Testis (tissue), 3 donors: ENCODE measurements around the gene HIF1AN. TPM values are rescaled to one million over a fixed set of nuclear protein-coding genes. Genes with fewer than 3 reads are reported as not detected.

ENCODE experiments used
- DNase-seq: peaks from one replicate; pipeline ENCODE4 v3.0.0-alpha.2; 2019
- H3K27ac ChIP-seq, 2 donors: fragments of 200-600 bp; sonication (generic); one replicate each; pipeline ENCODE4 v1.5.1; 2019
- H3K27me3 ChIP-seq: fragments of 200-600 bp; sonication (generic); one replicate; pipeline ENCODE4 v1.5.1; 2019
- H3K36me3 ChIP-seq: fragments of 200-600 bp; sonication (generic); one replicate; pipeline ENCODE4 v1.5.1; 2017; ENCODE audit warnings: low read depth; ENCODE audit errors: missing control alignments
- H3K4me1 ChIP-seq: fragments of 200-600 bp; sonication (generic); one replicate; pipeline ENCODE4 v1.5.1; 2019
- H3K4me3 ChIP-seq, 2 donors: fragments of 200-600 bp; sonication (generic); one replicate each; pipeline ENCODE4 v1.5.1; 2017 to 2019
- H3K9me3 ChIP-seq: fragments of 200-600 bp; sonication (generic); one replicate; pipeline ENCODE4 v1.5.1; 2017
- POLR2A ChIP-seq: fragments of 450-650 bp; IDR thresholded peaks from one replicate; pipeline ENCODE4 v1.6.1; 2017; ENCODE audit warnings: antibody characterized with exemption, mild to moderate bottlenecking, moderate library complexity
- WGBS, 2 donors: methylation state at CpG; one replicate each; pipeline ENCODE4 v1.1.5; 2018; 5-methylcytosine and 5-hydroxymethylcytosine counted together
- intact Hi-C: fragments of 100-400 bp; cut with DNase I; formaldehyde crosslinking; loops from one replicate; pipeline ENCODE4 v1.15.1; 2023; ENCODE audit warnings: low total_unique reads
- polyA plus RNA-seq: library from polyadenylated mRNA; stranded (reverse); fragments of 350-450 nt; fragmentation: Illumina TruSeq; extraction: RNeasy Lipid Tissue Mini Kit (QIAGEN cat#74804); gene quantifications from one replicate; pipeline ENCODE4 v1.2.3, GENCODE V29; 2014; ENCODE audit warnings: low read depth, low replicate concordance; ENCODE audit not compliant: insufficient read depth
- total RNA-seq, 2 donors: library from RNA; depleted of rRNA; stranded (reverse); fragments of >200 nt; gene quantifications; one replicate each; pipeline ENCODE4 v1.2.3, GENCODE V29; 2016
- TF ChIP-seq, protein P1 (sequence below), 3 experiments: fragments of 450-650 bp in 2 of 3; fragments of 200-600 bp in 1 of 3; sonication (generic) in 1 of 3; IDR thresholded peaks; one replicate each; pipeline ENCODE4 v1.5.1; 2016 to 2019; ENCODE audit warnings: antibody characterized with exemption in 3 of 3, mild to moderate bottlenecking in 2 of 3, moderate library complexity in 1 of 3

The HIF1AN gene
- total and polyA plus RNA-seq, 3 donors from 2014 or later, result 30.9 to 81.0 (median 34.3) TPM

DNA sequence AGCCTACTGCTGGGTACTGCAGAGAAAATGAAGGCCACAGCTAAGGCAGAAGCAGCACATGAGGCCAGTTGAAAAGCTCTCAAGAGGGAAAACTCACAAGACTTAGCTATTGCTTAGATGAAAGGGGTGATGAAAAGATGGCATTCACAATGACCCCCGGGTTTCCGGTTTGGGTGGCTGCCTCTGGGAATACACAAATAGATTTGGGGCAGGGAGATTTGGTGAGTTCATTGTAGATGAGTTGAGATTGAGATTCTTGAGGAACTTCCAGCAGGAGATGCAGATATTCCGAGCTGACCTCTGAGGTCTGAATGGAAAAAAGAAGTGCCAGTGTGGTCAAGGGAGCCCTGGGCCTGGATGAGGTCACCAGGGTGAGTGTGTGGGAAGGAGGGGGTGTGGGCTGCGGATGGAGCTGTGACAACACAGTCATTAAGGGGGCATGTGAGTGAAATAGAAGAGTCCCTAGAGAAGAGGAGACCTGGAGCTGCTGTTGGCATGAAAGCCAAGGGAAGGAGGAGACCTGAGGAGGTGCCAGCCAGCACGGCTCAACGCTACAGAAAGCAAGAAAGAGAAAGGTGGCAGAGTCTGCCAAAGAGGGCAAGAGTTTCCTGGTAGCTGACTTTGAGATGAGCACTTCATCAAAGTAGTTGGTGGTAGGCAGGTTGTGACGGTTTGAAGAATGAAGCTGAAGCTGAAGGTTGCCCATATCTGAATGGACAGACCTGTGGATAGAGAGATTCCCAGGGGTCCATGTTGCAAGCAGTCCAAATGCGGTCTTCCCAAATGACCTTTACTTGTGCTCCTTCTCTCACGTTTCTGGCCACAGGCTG lies 43.7 kb downstream of the HIF1AN start:
- Histone ChIP-seq H3K36me3 (no peaks in the 10 kb centered on the region), H3K27me3 (no peaks in the 10 kb centered on the region), H3K27ac (no peak overlapping the region), H3K9me3 (no peaks in the 10 kb centered on the region), H3K4me3 (no peak overlapping the region), H3K4me1 (no peaks in the 10 kb centered on the region)
- intact Hi-C loops, result no loop called here
- 75 to 82% methylated on average over 9 of the region's 9 CpGs for WGBS, 2 donors
- DNase-seq, result no peak
- TF ChIP-seq, protein P1, sequence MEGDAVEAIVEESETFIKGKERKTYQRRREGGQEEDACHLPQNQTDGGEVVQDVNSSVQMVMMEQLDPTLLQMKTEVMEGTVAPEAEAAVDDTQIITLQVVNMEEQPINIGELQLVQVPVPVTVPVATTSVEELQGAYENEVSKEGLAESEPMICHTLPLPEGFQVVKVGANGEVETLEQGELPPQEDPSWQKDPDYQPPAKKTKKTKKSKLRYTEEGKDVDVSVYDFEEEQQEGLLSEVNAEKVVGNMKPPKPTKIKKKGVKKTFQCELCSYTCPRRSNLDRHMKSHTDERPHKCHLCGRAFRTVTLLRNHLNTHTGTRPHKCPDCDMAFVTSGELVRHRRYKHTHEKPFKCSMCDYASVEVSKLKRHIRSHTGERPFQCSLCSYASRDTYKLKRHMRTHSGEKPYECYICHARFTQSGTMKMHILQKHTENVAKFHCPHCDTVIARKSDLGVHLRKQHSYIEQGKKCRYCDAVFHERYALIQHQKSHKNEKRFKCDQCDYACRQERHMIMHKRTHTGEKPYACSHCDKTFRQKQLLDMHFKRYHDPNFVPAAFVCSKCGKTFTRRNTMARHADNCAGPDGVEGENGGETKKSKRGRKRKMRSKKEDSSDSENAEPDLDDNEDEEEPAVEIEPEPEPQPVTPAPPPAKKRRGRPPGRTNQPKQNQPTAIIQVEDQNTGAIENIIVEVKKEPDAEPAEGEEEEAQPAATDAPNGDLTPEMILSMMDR (IDR thresholded peaks at IDR 0.05), result no peak
- no peak for TF ChIP-seq POLR2A

DNA sequence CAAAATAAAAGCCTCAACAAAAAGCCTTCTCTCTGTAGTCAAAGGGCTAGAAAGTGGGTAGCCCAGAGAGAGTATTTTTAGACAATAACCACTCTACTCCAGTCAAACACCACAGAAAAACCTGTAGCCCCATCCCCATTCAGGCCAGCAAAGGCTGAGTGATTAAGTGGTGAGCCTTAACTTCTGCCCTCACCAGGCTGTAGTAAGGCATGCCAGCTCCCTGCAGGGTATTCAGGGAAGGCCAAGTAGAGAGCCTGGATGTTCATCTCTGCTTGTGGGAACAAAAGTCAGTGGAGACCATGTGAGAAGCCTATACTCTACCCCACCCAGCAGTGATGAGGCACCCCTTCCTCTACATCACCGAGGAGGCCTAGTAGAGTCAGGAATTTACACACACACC lies 51.2 kb downstream of the HIF1AN start:
- Histone ChIP-seq H3K9me3 (no peaks in the 10 kb centered on the region), H3K36me3 (no peaks in the 10 kb centered on the region), H3K27ac (no peak overlapping the region), H3K27me3 (no peaks in the 10 kb centered on the region), H3K4me1 (no peaks in the 10 kb centered on the region), H3K4me3 (no peak overlapping the region)
- WGBS, 2 donors, result 40 to 83% methylated on average over 1 of the region's 1 CpG
- intact Hi-C loops, result no loop called here
- TF ChIP-seq POLR2A, result no peak
- TF ChIP-seq, protein P1 (IDR thresholded peaks at IDR 0.05), result no peak
- DNase-seq, result no peak

- intact Hi-C loops, result no loop called here
- Histone ChIP-seq H3K4me3 (no peak overlapping the region), H3K27ac (no peak overlapping the region), H3K27me3 (no peaks in the 10 kb centered on the region), H3K9me3 (no peaks in the 10 kb centered on the region), H3K4me1 (no peaks in the 10 kb centered on the region), H3K36me3 (no peaks in the 10 kb centered on the region)
- no peak for DNase-seq
- TF ChIP-seq, protein P1 (IDR thresholded peaks at IDR 0.05), result no peak
- TF ChIP-seq POLR2A, result no peak
Observed at GRCh38 chr10:100598166-100598565, 62.4 kb downstream of the HIF1AN start.

- Histone ChIP-seq H3K27ac (no peak overlapping the region), H3K36me3 (no peaks in the 10 kb centered on the region), H3K27me3 (no peaks in the 10 kb centered on the region), H3K9me3 (no peaks in the 10 kb centered on the region), H3K4me3 (no peak overlapping the region), H3K4me1 (no peaks in the 10 kb centered on the region)
- TF ChIP-seq POLR2A, result no peak
- TF ChIP-seq, protein P1 (IDR thresholded peaks at IDR 0.05), result no peak
- no peak for DNase-seq
- WGBS, 2 donors, result 80 to 86% methylated on average over 4 of the region's 4 CpGs
- intact Hi-C loops, result no loop called here
Observed at GRCh38 chr10:100600218-100600617, 64.5 kb downstream of the HIF1AN start.

DNA sequence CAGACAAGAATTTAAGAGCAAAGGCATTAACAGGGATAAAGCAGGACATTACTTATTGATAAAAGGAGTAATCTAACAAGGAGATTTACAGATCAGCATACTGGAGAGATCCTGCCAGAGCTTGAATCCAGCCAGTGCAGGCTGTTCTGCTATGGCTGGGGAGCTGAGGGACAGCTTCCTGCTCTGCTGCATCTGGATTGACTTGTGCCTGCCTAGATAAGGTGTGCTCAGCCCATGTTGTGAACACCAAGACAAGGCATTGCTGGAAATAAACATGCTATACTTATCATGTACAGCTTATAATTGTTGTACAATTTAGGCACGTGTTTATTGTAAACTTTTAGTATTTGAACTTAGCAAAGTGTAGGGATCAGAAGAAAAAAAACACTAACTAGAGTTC lies 71.7 kb downstream of the HIF1AN start:
- H3K36me3 ChIP-seq, result no peaks in the 10 kb centered on the region
- no peaks in the 10 kb centered on the region for H3K9me3 ChIP-seq
- no peaks in the 10 kb centered on the region for H3K4me1 ChIP-seq
- no peak overlapping the region for H3K27ac ChIP-seq
- DNase-seq, result no peak
- no peaks in the 10 kb centered on the region for H3K27me3 ChIP-seq
- intact Hi-C loops, result no loop called here
- no peak for TF ChIP-seq POLR2A
- TF ChIP-seq, protein P1 (IDR thresholded peaks at IDR 0.05), result no peak
- no peak overlapping the region for H3K4me3 ChIP-seq
- WGBS, 2 donors, result 68 to 84% methylated on average over 1 of the region's 1 CpG
